ENCODE results near the gene ATP13A1. TPM values are rescaled to one million over a fixed set of nuclear protein-coding genes. Genes with fewer than 3 reads are reported as not detected.
"Not testable (repeated sequence)": the region's sequence is repeated elsewhere in the genome, so short reads cannot be mapped to it uniquely, and the experiment has no call there.

The ATP13A1 gene
- total RNA-seq, 1 donor from 2014 or later, result 114 TPM

DNA sequence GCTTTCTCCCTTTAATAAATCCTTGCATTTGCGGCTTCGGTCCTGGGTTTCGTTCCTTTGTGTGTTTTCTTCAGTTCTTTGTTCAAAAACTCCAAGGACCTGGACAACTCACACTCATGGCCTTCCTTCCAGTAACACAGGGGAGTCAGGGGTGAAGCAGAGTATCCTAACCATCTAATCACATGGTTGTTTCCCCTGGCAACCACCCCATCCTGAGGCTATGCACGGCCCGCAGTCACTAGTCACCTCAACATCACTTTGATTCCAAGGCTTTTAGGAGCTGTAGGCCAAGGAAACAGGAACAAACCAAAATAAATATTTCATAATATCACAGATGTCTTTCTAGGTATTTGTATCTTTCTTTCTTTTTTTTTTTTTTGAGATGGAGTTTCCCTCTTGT lies 34.1 kb upstream of the ATP13A1 start:
- no peak for DNase-seq (ENCODE audit: extremely low spot score in 2 of 2)
- H3K36me3 ChIP-seq, result no peaks in the 10 kb centered on the region
- H3K27me3 ChIP-seq, result no peaks in the 10 kb centered on the region
- no peak overlapping the region for H3K4me3 ChIP-seq
- H3K4me1 ChIP-seq, result no peaks in the 10 kb centered on the region
- TF ChIP-seq POLR2A (IDR thresholded peaks at IDR 0.05) (no peak), POLR2AphosphoS5 (IDR thresholded peaks at IDR 0.05; ENCODE audit: insufficient read depth in 1 of 2, low read depth in 1 of 2) (no peak)
- TF ChIP-seq, protein P1, sequence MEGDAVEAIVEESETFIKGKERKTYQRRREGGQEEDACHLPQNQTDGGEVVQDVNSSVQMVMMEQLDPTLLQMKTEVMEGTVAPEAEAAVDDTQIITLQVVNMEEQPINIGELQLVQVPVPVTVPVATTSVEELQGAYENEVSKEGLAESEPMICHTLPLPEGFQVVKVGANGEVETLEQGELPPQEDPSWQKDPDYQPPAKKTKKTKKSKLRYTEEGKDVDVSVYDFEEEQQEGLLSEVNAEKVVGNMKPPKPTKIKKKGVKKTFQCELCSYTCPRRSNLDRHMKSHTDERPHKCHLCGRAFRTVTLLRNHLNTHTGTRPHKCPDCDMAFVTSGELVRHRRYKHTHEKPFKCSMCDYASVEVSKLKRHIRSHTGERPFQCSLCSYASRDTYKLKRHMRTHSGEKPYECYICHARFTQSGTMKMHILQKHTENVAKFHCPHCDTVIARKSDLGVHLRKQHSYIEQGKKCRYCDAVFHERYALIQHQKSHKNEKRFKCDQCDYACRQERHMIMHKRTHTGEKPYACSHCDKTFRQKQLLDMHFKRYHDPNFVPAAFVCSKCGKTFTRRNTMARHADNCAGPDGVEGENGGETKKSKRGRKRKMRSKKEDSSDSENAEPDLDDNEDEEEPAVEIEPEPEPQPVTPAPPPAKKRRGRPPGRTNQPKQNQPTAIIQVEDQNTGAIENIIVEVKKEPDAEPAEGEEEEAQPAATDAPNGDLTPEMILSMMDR (IDR thresholded peaks at IDR 0.05), result no peak
- H3K9me3 ChIP-seq, result peaks cover 4% of the 10 kb centered on the region
- intact Hi-C loops (cut with DNase I), result no loop called here
- no peak overlapping the region for H3K27ac ChIP-seq

DNA sequence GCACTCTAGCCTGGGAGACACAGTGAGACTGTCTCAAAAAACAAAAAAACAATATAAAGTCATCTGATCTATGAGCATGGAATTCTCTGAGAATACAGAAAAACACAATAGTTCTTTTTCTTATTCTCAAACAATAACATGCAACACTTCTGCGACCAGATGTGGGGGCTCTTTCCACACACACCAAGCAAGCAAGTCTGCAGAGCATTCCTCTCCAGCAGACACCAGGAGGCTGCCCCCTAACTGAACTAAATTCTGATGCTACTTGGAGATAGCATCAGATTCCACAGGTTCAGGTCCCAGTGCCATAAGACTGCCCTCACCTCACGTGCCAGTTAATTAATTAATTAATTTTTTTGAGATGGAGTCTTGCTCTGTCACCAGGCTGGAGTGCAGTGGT lies 32.9 kb upstream of the ATP13A1 start:
- peaks cover 4% of the 10 kb centered on the region for H3K9me3 ChIP-seq
- no peaks in the 10 kb centered on the region for H3K36me3 ChIP-seq
- intact Hi-C loops (cut with DNase I), result no loop called here

DNA sequence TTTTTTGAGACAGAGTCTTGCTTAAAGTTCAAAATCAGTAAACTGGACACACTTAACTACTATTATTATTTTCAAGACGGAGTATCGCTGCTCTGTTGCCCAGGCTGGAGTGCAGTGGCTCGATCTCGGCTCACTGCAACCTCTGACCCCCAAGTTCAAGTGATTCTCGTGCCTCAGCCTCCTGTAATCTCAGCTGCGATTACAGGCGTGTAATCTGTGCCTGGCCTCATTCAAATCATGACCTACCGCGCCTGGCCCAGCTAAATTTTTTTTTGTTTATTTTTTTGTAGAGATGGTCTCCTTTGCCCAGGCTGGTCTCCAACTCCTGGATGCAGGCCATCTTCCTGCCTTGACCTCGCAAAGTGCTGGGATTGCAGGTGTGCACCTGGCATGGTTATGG lies 28.2 kb upstream of the ATP13A1 start:
- Histone ChIP-seq H3K9me3 (no peaks in the 10 kb centered on the region), H3K4me1 (no peaks in the 10 kb centered on the region), H3K36me3 (no peaks in the 10 kb centered on the region), H3K27ac (no peak overlapping the region), H3K4me3 (no peak overlapping the region), H3K27me3 (no peaks in the 10 kb centered on the region)
- intact Hi-C loops (cut with DNase I), result no loop called here
- no peak for DNase-seq (ENCODE audit: extremely low spot score in 2 of 2)
- no peak for TF ChIP-seq POLR2AphosphoS5 (IDR thresholded peaks at IDR 0.05; ENCODE audit: insufficient read depth in 1 of 2, low read depth in 1 of 2)
- no peak for TF ChIP-seq POLR2A (IDR thresholded peaks at IDR 0.05)
- TF ChIP-seq, protein P1 (IDR thresholded peaks at IDR 0.05), result no peak

More for the DNA sequence above, 32.9 kb upstream of the ATP13A1 start:
- Histone ChIP-seq H3K4me1 (no peaks in the 10 kb centered on the region), H3K27ac (no peak overlapping the region), H3K4me3 (no peak overlapping the region), H3K27me3 (no peaks in the 10 kb centered on the region)
- TF ChIP-seq, protein P1 (IDR thresholded peaks at IDR 0.05), result no peak
- no peak for TF ChIP-seq POLR2AphosphoS5 (IDR thresholded peaks at IDR 0.05; ENCODE audit: insufficient read depth in 1 of 2, low read depth in 1 of 2)
- TF ChIP-seq POLR2A (IDR thresholded peaks at IDR 0.05), result no peak
- DNase-seq (ENCODE audit: extremely low spot score in 2 of 2), result no peak

DNA sequence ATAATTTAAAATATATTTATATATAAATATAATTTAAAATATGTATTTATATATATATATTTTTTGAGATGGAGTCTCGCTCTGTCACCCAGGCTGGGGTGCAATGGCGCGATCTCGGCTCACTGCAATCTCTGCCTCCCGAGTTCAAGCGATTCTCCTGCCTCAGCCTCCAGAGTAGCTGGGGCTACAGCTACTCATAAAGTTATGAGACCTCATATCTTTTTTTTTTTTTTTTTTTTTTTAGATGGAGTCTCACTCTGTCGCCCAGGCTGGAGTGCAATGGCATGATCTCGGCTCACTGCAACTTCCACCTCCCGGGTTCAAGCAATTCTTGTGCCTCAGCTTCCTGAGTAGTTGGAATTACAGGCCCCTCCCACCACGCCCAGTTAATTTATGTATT lies 25.5 kb upstream of the ATP13A1 start:
- not testable (repeated sequence) for H3K9me3 ChIP-seq

DNA sequence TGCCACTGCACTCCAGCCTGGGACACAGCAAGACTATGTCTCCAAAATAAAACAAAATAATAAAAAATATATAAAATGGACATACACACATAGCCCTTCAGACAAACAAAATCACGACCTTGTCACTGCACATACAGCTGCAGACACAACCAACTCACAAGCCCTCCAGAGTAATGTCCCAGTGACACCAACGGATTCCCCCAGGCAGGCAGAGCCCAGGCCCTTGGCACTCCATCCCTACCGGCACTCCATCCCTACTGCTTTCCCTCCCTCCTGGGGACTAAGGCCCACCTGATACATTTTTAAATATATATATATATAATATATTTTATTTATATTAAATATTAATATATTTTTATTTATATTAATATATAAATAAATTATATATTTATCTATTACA lies 23.6 kb upstream of the ATP13A1 start:
- no peak overlapping the region for H3K27ac ChIP-seq
- no peaks in the 10 kb centered on the region for H3K4me1 ChIP-seq
- H3K36me3 ChIP-seq, result no peaks in the 10 kb centered on the region
- no peaks in the 10 kb centered on the region for H3K27me3 ChIP-seq
- intact Hi-C loops (cut with DNase I), result no loop called here
- no peak for DNase-seq (ENCODE audit: extremely low spot score in 2 of 2)
- H3K4me3 ChIP-seq, result no peak overlapping the region
- TF ChIP-seq POLR2A (IDR thresholded peaks at IDR 0.05), result no peak
- TF ChIP-seq, protein P1 (IDR thresholded peaks at IDR 0.05), result no peak
- no peak for TF ChIP-seq POLR2AphosphoS5 (IDR thresholded peaks at IDR 0.05; ENCODE audit: insufficient read depth in 1 of 2, low read depth in 1 of 2)
- peaks cover 4% of the 10 kb centered on the region for H3K9me3 ChIP-seq

More for the DNA sequence above, 25.5 kb upstream of the ATP13A1 start:
- H3K27me3 ChIP-seq; H3K36me3 ChIP-seq; H3K4me3 ChIP-seq; H3K27ac ChIP-seq; DNase-seq (ENCODE audit: extremely low spot score in 2 of 2); intact Hi-C loops (cut with DNase I); H3K4me1 ChIP-seq: not testable (repeated sequence)

DNA sequence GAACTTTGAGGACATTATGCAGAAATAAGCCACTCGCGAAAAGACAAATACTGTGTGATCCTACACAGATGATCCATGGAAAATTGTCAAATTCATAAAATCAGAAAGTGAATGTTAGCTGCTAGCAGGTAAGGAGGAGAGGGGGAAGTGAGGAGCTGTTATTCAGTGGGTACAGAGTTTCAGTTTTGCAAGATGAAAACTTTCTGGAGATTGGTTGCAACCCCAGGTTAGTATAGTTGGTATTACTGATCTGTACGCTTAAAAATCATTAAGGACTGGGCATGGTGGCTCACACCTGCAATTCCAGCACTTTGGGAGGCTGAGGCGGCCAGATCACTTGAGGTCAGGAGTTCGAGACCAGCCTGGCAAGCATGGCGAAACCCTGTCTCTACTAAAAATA lies 23.1 kb upstream of the ATP13A1 start:
- intact Hi-C loops (cut with DNase I), result no loop called here
- Histone ChIP-seq H3K4me1 (no peaks in the 10 kb centered on the region), H3K27ac (no peak overlapping the region), H3K4me3 (no peak overlapping the region), H3K36me3 (no peaks in the 10 kb centered on the region), H3K27me3 (no peaks in the 10 kb centered on the region), H3K9me3 (peaks cover 4% of the 10 kb centered on the region)
- TF ChIP-seq, protein P1 (IDR thresholded peaks at IDR 0.05), result no peak
- TF ChIP-seq POLR2AphosphoS5 (IDR thresholded peaks at IDR 0.05; ENCODE audit: insufficient read depth in 1 of 2, low read depth in 1 of 2) (no peak), POLR2A (IDR thresholded peaks at IDR 0.05) (no peak)
- no peak for DNase-seq (ENCODE audit: extremely low spot score in 2 of 2)

DNA sequence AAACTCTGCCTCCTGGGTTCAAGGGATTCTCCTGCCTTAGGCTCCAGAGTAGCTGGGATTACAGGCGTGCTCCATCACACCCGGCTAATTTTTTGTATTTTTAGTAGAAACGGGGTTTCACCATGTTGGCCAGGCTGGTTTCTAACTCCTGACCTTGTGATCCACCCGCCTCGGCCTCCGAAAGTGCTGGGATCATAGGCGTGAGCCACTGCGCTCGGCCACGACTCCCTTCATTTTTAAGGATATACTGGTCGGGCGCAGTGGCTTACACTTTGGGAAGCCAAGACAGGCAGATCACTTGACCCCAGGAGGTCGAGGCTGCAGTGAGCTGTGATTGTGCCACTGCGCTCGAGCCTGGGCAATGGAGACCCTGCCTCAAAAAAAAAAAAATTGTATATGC lies 22.6 kb upstream of the ATP13A1 start:
- DNase-seq (ENCODE audit: extremely low spot score in 2 of 2); H3K36me3 ChIP-seq; H3K4me1 ChIP-seq; H3K27ac ChIP-seq; H3K27me3 ChIP-seq; intact Hi-C loops (cut with DNase I); H3K9me3 ChIP-seq; H3K4me3 ChIP-seq: not testable (repeated sequence)

All from vagina (tissue), 2 donors.